Endothelial cell of umbilical vein (primary cell): ENCODE data around the gene SEMA6C. TPM values are rescaled to one million over a fixed set of nuclear protein-coding genes. Genes with fewer than 3 reads are reported as not detected.

Experiments used
- BruUV-seq: library from RNA; stranded (reverse); fragments of 400-500 nt; replicated peaks from 2 replicates; lab custom pipeline; 2021; lab: Mats Ljungman, UMichigan
- CTCF ChIA-PET: fragments of 300-600, 350-600 bp; sonication (Branson Sonifier 250); formaldehyde crosslinking; loops from one replicate; lab custom pipeline; 2021; ENCODE audit warnings: antibody characterized with exemption, inconsistent platforms; lab: Charles Lee
- POLR2A ChIA-PET: fragments of 300-600, 350-600 bp; sonication (Branson Sonifier 250); formaldehyde crosslinking; loops from one replicate; lab custom pipeline; 2021; ENCODE audit warnings: antibody characterized with exemption, inconsistent platforms; lab: Charles Lee
- DNase-seq: peaks from one replicate; pipeline ENCODE4 v3.0.0-alpha.2; 2011; ENCODE audit warnings: low read depth, low spot score
- FAIRE-seq: peaks from 2 replicates; lab custom pipeline; 2011; peaks lifted over from hg19 to GRCh38; lab: Jason Lieb, UNC
- H2AFZ ChIP-seq: 2 replicates; pipeline ENCODE4 v1.6.0; 2012; ENCODE audit warnings: low read depth, low read length, control low read depth, inconsistent platforms
- H3K27ac ChIP-seq: 2 replicates; pipeline ENCODE4 v1.5.1; 2011; ENCODE audit warnings: low read depth, mild to moderate bottlenecking, control low read depth, low read length, moderate library complexity; ENCODE audit not compliant: insufficient read depth
- H3K27me3 ChIP-seq, 2 experiments: 2 replicates each; pipeline versions ENCODE4 v1.6.0 to v1.6.1; 2011; ENCODE audit warnings: low read length in 2 of 2, mixed read lengths in 1 of 2; ENCODE audit not compliant: control insufficient read depth in 2 of 2, insufficient read depth in 2 of 2
- H3K36me3 ChIP-seq, 2 experiments: 2 replicates in 1 of 2; 3 replicates in 1 of 2; pipeline ENCODE4 v1.5.1; 2011; ENCODE audit warnings: low read length in 2 of 2, mild to moderate bottlenecking in 1 of 2, moderate library complexity in 1 of 2; ENCODE audit not compliant: control insufficient read depth in 2 of 2, insufficient read depth in 2 of 2; ENCODE audit errors: extremely low read depth in 1 of 2
- H3K4me1 ChIP-seq: 3 replicates; pipeline ENCODE4 v1.5.1; 2011; ENCODE audit warnings: mild to moderate bottlenecking, low read length; ENCODE audit not compliant: control insufficient read depth, insufficient read depth; ENCODE audit errors: extremely low read depth
- H3K4me2 ChIP-seq: 2 replicates; pipeline ENCODE4 v1.6.1; 2011; ENCODE audit warnings: low read length, control low read depth, mixed read lengths; ENCODE audit not compliant: insufficient read depth
- H3K4me3 ChIP-seq, 3 experiments: fragments of 200-600 bp in 1 of 3; sonication (generic), shearing (Covaris generic) in 1 of 3; replicated peaks in 1 of 3; 2 replicates each; pipeline ENCODE4 v1.5.1; 2011 to 2016; ENCODE audit warnings: control low read depth in 3 of 3, low read length in 3 of 3, mild to moderate bottlenecking in 2 of 3, inconsistent platforms in 1 of 3, low read depth in 1 of 3, moderate library complexity in 1 of 3; ENCODE audit not compliant: insufficient read depth in 1 of 3
- H3K79me2 ChIP-seq: 2 replicates; pipeline ENCODE4 v1.6.0; 2012; ENCODE audit warnings: low read length, inconsistent platforms; ENCODE audit not compliant: control insufficient read depth, insufficient read depth
- H3K9ac ChIP-seq: replicated peaks from 2 replicates; pipeline ENCODE3; 2011; ENCODE audit warnings: low read length, control low read depth; ENCODE audit not compliant: insufficient read depth; ENCODE audit errors: extremely low read depth
- H3K9me1 ChIP-seq: replicated peaks from 3 replicates; pipeline ENCODE4 v1.6.0; 2011; ENCODE audit warnings: mild to moderate bottlenecking, low read length; ENCODE audit not compliant: control insufficient read depth, insufficient read depth; ENCODE audit errors: extremely low read depth
- H3K9me3 ChIP-seq: replicated peaks from 2 replicates; pipeline ENCODE4 v1.5.1; 2012; ENCODE audit warnings: low read length, inconsistent platforms; ENCODE audit not compliant: control insufficient read depth, insufficient read depth
- H4K20me1 ChIP-seq: replicated peaks from 2 replicates; pipeline ENCODE3; 2011; ENCODE audit warnings: mild to moderate bottlenecking, low read length; ENCODE audit not compliant: control insufficient read depth, insufficient read depth; ENCODE audit errors: extremely low read depth
- EZH2 ChIP-seq: IDR thresholded peaks from 2 replicates; pipeline ENCODE4 v1.6.1; 2012; ENCODE audit warnings: borderline replicate concordance, low read depth, mild to moderate bottlenecking, moderate library complexity, low read length, inconsistent platforms; ENCODE audit not compliant: severe bottlenecking
- FOS ChIP-seq: IDR thresholded peaks from 2 replicates; pipeline ENCODE4 v1.6.1; 2011; ENCODE audit warnings: mild to moderate bottlenecking, low read length, moderate library complexity, borderline replicate concordance; ENCODE audit not compliant: insufficient read depth
- JUN ChIP-seq: IDR thresholded peaks from 2 replicates; pipeline ENCODE4 v1.6.1; 2011; ENCODE audit warnings: borderline replicate concordance, low read depth; ENCODE audit not compliant: insufficient read length, insufficient read depth
- MYC ChIP-seq: IDR thresholded peaks from one replicate; pipeline ENCODE4 v1.6.1; 2011; ENCODE audit warnings: mild to moderate bottlenecking, low read depth, low read length
- POLR2A ChIP-seq: IDR thresholded peaks from 2 replicates; pipeline ENCODE4 v1.6.1; 2012; ENCODE audit warnings: low read depth, mild to moderate bottlenecking, control low read depth, low read length
- POLR2AphosphoS5 ChIP-seq: IDR thresholded peaks from 2 replicates; pipeline ENCODE4 v1.6.1; 2012; ENCODE audit warnings: low read depth, mild to moderate bottlenecking, control low read depth, low read length, moderate library complexity; ENCODE audit not compliant: insufficient read depth
- dilution Hi-C: fragments of 300-500 bp; cut with MboI; formaldehyde crosslinking; loops from one replicate; pipeline ENCODE4 v1.15.0; 2019; ENCODE audit warnings: low sequenced_read_pairs; ENCODE audit not compliant: extremely low pct_ligation_motif_present
- intact Hi-C: fragments of 100-400 bp; cut with micrococcal nuclease; formaldehyde crosslinking; loops from one replicate; pipeline ENCODE4 v1.10.0; 2022
- polyA plus RNA-seq, 4 experiments: library from polyadenylated mRNA; depleted of rRNA in 3 of 4; stranded (reverse) in 3 of 4; unstranded in 1 of 4; fragments of >200 nt; gene quantifications; 2 replicates each; pipeline versions ENCODE4 v1.2.1 to v1.2.3, GENCODE V29; 2011 to 2012; ENCODE audit warnings: missing spikeins in 1 of 4
- total RNA-seq: library from RNA; stranded (reverse); gene quantifications from 2 replicates; pipeline ENCODE4 v1.2.3, GENCODE V29; 2021

The SEMA6C gene
- total and polyA plus RNA-seq, 2 donors (not counting 3 experiments of a cell fraction or from before 2014, with no cell fraction given): 53.0 to 71.9 TPM

DNA sequence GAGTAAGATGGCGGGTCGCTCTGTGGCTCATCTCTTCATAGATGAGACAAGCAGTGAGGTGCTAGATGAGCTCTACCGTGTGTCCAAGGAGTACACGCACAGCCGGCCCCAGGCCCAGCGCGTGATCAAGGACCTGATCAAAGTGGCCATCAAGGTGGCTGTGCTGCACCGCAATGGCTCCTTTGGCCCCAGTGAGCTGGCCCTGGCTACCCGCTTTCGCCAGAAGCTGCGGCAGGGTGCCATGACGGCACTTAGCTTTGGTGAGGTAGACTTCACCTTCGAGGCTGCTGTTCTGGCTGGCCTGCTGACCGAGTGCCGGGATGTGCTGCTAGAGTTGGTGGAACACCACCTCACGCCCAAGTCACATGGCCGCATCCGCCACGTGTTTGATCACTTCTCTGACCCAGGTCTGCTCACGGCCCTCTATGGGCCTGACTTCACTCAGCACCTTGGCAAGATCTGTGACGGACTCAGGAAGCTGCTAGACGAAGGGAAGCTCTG, 12.4 kb upstream of the SEMA6C start:
- TF ChIP-seq EZH2 (no peak), JUN (no peak), FOS (no peak), POLR2AphosphoS5 (no peak), POLR2A (no peak), MYC (no peak)
- Histone ChIP-seq H3K4me3 (no peak overlapping the region), H3K9ac (no peak overlapping the region), H2AFZ (no peak overlapping the region), H3K36me3 (peaks cover 2 to 16% of the 10 kb centered on the region in 2 experiments), H3K4me1 (peaks cover 18% of the 10 kb centered on the region), H3K27ac (no peak overlapping the region), H3K4me2 (no peak overlapping the region), H4K20me1 (no peaks in the 10 kb centered on the region), H3K9me1 (no peaks in the 10 kb centered on the region), H3K79me2 (no peaks in the 10 kb centered on the region), H3K9me3 (no peaks in the 10 kb centered on the region), H3K27me3 (no peaks in the 10 kb centered on the region)
- intact Hi-C loops: no loop called here
- ChIA-PET CTCF (interaction anchor here (1.5 to 11.7 kb wide), 3 partner anchors 57 to 134 kb away, joined by 4 to 623 read pairs (median 7); no protein-coding TSS in a partner anchor), POLR2A (no interaction called here)
- no peak for FAIRE-seq
- BruUV-seq: no TSS peak
- no peak for DNase-seq
- dilution Hi-C loops: no loop called here

GRCh38 chr1:151158326-151158725, 11.9 kb upstream of the SEMA6C start:
- intact Hi-C loops: no loop called here
- no TSS peak for BruUV-seq
- no peak overlapping the region for H3K4me3 ChIP-seq

More at GRCh38 chr1:151158326-151158725, 11.9 kb upstream of the SEMA6C start:
- Histone ChIP-seq H3K27me3 (no peaks in the 10 kb centered on the region), H3K9me3 (no peaks in the 10 kb centered on the region), H4K20me1 (no peaks in the 10 kb centered on the region), H3K4me1 (peaks cover 18% of the 10 kb centered on the region), H3K36me3 (peaks cover 2 to 16% of the 10 kb centered on the region in 2 experiments), H2AFZ (no peak overlapping the region), H3K9ac (no peak overlapping the region), H3K9me1 (no peaks in the 10 kb centered on the region), H3K27ac (no peak overlapping the region), H3K79me2 (no peaks in the 10 kb centered on the region), H3K4me2 (no peak overlapping the region)
- CTCF ChIA-PET: interaction anchor here (1.1 to 11.7 kb wide), 4 partner anchors 57 to 134 kb away, joined by 3 to 623 read pairs (median 6); partner anchors contain the start of gene GABPB2
- POLR2A ChIA-PET: interaction anchor here (0.6 kb wide), 1 partner anchor 58 kb away, joined by 3 read pairs; no protein-coding TSS in a partner anchor
- dilution Hi-C loops: no loop called here
- FAIRE-seq: no peak
- DNase-seq: no peak
- TF ChIP-seq JUN: no peak
- no peak for TF ChIP-seq POLR2A
